HepG2 (cell line): ENCODE results near the gene SLC11A1. TPM values are rescaled to one million over a fixed set of nuclear protein-coding genes. Genes with fewer than 3 reads are reported as not detected.

Experiments
- ARHGAP35 ChIP-seq: sonication (generic); formaldehyde crosslinking; IDR thresholded peaks from 2 replicates; pipeline ENCODE4 v1.9.0; 2022; ENCODE audit warnings: mild to moderate bottlenecking, inconsistent platforms, moderate library complexity, missing genetic modification reagents, borderline replicate concordance
- BRCA1 ChIP-seq: sonication (generic); formaldehyde crosslinking; IDR thresholded peaks from 2 replicates; pipeline ENCODE4 v1.4.0; 2020; ENCODE audit warnings: missing genetic modification reagents
- GTF2F1 ChIP-seq: fragments of 150-350 bp; IDR thresholded peaks from 2 replicates; pipeline ENCODE4 v1.6.1; 2014; ENCODE audit warnings: low read length
- HOXA5 ChIP-seq: sonication (generic); formaldehyde crosslinking; IDR thresholded peaks from 2 replicates; pipeline ENCODE4 v1.4.0; 2020; ENCODE audit warnings: missing genetic modification reagents
- HOXD1 ChIP-seq: sonication (generic); formaldehyde crosslinking; IDR thresholded peaks from 2 replicates; pipeline ENCODE4 v1.5.0; 2020; ENCODE audit warnings: missing genetic modification reagents
- MED13 ChIP-seq: sonication (generic); formaldehyde crosslinking; IDR thresholded peaks from 2 replicates; pipeline ENCODE4 v1.5.0; 2020; ENCODE audit warnings: missing genetic modification reagents
- PPARG ChIP-seq: conservative IDR thresholded peaks from 2 replicates; pipeline ENCODE4 v1.6.1; 2016; ENCODE audit warnings: missing biosample characterization, missing genetic modification reagents
- SRY ChIP-seq: sonication (generic); formaldehyde crosslinking; IDR thresholded peaks from 2 replicates; pipeline ENCODE4 v1.8.0; 2022; ENCODE audit warnings: mild to moderate bottlenecking, missing genetic modification reagents
- STAG1 ChIP-seq: sonication (generic); formaldehyde crosslinking; IDR thresholded peaks from 2 replicates; pipeline ENCODE4 v1.4.0; 2020; ENCODE audit warnings: missing genetic modification reagents
- SYNCRIP ChIP-seq: fragments of 200-400 bp; formaldehyde crosslinking; IDR thresholded peaks from 2 replicates; pipeline ENCODE4 v1.6.1; 2018; ENCODE audit warnings: mild to moderate bottlenecking, low read depth, low read length; ENCODE audit not compliant: insufficient read depth
- TARDBP ChIP-seq: sonication (generic); formaldehyde crosslinking; IDR thresholded peaks from 2 replicates; pipeline ENCODE4 v1.8.0; 2022; ENCODE audit warnings: mild to moderate bottlenecking, missing genetic modification reagents
- TCF7 ChIP-seq: sonication (generic); IDR thresholded peaks from 2 replicates; pipeline ENCODE4 v1.6.1; 2016; ENCODE audit warnings: antibody characterized with exemption, low read depth
- XRCC5 ChIP-seq: fragments of 200-400 bp; formaldehyde crosslinking; optimal IDR thresholded peaks from 2 replicates; pipeline ENCODE3; 2017; ENCODE audit warnings: mild to moderate bottlenecking, low read length
- ZNF75D ChIP-seq: sonication (generic); formaldehyde crosslinking; IDR thresholded peaks from 2 replicates; pipeline ENCODE4 v1.8.1; 2023; ENCODE audit warnings: missing genetic modification reagents, mild to moderate bottlenecking, borderline replicate concordance
- ZNF768 ChIP-seq: sonication (generic); formaldehyde crosslinking; IDR thresholded peaks from 2 replicates; pipeline ENCODE4 v1.4.0; 2020; ENCODE audit warnings: missing genetic modification reagents
- ZNF792 ChIP-seq: IDR thresholded peaks from 2 replicates; pipeline ENCODE4 v1.6.1; 2016
- polyA plus RNA-seq, 8 experiments: library from polyadenylated mRNA; depleted of rRNA in 3 of 8; stranded (reverse) in 7 of 8; unstranded in 1 of 8; fragments of >200 nt; fragmentation: Illumina TruSeq in 4 of 8; extraction: Trizol in 4 of 8; gene quantifications; 2 replicates each; pipeline versions ENCODE4 v1.2.1 to v1.2.3, GENCODE V29; 2011 to 2016; ENCODE audit warnings: low read depth in 4 of 8, missing spikeins in 1 of 8, mixed read lengths in 1 of 8; ENCODE audit not compliant: insufficient read depth in 1 of 8
- total RNA-seq, 5 experiments: library from RNA; depleted of rRNA; stranded (reverse); fragments of >200 nt; fragmentation: Illumina TruSeq; extraction: Trizol; gene quantifications; 2 replicates each; pipeline ENCODE4 v1.2.3, GENCODE V29; 2016; ENCODE audit warnings: low read depth in 1 of 5
- TF ChIP-seq, protein P1 (sequence below): sonication (generic); formaldehyde crosslinking; IDR thresholded peaks from 2 replicates; pipeline ENCODE4 v1.4.0; 2020; ENCODE audit warnings: missing genetic modification reagents, borderline replicate concordance
- TF ChIP-seq, protein P2 (sequence below): sonication (generic); formaldehyde crosslinking; IDR thresholded peaks from 2 replicates; pipeline ENCODE4 v1.5.1; 2020; ENCODE audit warnings: mild to moderate bottlenecking, missing genetic modification reagents, borderline replicate concordance

SLC11A1 gene
- total and polyA plus RNA-seq, 2 of the 13 experiments (the other 11 are each of a cell fraction or from before 2014, with no cell fraction given), result 0.33 to 2.3 TPM

DNA sequence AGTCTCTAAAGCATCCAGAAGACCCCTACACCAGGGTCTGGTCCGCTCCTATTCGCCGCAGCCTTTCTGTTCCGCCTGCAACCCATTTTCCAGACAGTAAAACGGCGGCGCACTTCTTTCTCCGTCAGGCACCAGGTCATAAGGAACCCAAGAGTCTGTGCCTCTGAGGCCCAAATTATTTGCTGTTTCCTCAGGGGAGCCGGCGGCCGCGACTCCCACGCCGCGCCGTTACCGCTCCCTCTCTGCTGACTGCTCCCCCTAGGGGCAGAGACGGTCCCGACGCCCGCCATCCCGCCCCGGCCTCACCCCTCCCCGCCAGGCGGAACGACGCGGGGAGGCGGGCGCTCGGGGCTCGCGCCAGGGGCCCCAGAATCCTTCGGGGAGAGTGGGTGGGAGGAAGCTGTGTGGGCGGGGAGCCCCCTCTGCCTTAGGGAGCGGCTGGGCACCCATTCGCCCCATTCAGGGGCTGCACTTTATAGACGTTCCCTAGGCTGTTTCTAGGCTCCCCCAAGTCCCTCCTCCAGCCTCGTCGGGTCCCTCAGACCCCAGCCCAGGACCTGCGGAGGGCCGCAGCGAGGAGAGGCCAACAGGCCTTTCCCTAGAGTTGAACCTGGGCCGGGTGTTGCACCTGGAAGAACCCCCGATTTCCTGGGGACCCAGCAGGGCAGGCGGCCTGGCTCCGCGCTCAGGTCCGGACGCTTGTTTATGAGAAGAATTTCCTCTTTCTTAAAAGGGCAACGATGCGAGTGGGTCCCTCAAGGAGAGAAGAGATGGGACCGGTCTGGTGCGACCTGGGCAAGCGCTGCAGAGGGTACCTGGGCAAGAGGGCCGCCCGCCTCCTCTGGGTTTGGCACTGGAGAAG is 14.0 kb downstream of the SLC11A1 start (continued):
- TF ChIP-seq STAG1 (CRISPR knock-in tag) (peak; percentile 86), BRCA1 (peak; percentile 45), ZNF792 (CRISPR knock-in tag) (peak; percentile 72; the same call in 1 of the 2 replicates), XRCC5 (peak; percentile 91), TCF7 (no peak), HOXD1 (peak; percentile 94), GTF2F1 (no peak; the same call in 1 of the 2 replicates), TARDBP (CRISPR knock-in tag) (peak; percentile 86), ZNF768 (CRISPR knock-in tag) (peak; percentile 53), PPARG (CRISPR knock-in tag) (peak; percentile 86), ZNF75D (CRISPR knock-in tag) (no peak; the same call in 1 of the 2 replicates), SRY (peak; percentile 79), HOXA5 (CRISPR knock-in tag) (peak; percentile 89), ARHGAP35 (CRISPR knock-in tag) (0 out of 2 replicates have a peak, but pooled peaks have one; percentile 41), MED13 (CRISPR knock-in tag) (peak; percentile 65; the same call in 1 of the 2 replicates), SYNCRIP (no peak)
- TF ChIP-seq, protein P1, sequence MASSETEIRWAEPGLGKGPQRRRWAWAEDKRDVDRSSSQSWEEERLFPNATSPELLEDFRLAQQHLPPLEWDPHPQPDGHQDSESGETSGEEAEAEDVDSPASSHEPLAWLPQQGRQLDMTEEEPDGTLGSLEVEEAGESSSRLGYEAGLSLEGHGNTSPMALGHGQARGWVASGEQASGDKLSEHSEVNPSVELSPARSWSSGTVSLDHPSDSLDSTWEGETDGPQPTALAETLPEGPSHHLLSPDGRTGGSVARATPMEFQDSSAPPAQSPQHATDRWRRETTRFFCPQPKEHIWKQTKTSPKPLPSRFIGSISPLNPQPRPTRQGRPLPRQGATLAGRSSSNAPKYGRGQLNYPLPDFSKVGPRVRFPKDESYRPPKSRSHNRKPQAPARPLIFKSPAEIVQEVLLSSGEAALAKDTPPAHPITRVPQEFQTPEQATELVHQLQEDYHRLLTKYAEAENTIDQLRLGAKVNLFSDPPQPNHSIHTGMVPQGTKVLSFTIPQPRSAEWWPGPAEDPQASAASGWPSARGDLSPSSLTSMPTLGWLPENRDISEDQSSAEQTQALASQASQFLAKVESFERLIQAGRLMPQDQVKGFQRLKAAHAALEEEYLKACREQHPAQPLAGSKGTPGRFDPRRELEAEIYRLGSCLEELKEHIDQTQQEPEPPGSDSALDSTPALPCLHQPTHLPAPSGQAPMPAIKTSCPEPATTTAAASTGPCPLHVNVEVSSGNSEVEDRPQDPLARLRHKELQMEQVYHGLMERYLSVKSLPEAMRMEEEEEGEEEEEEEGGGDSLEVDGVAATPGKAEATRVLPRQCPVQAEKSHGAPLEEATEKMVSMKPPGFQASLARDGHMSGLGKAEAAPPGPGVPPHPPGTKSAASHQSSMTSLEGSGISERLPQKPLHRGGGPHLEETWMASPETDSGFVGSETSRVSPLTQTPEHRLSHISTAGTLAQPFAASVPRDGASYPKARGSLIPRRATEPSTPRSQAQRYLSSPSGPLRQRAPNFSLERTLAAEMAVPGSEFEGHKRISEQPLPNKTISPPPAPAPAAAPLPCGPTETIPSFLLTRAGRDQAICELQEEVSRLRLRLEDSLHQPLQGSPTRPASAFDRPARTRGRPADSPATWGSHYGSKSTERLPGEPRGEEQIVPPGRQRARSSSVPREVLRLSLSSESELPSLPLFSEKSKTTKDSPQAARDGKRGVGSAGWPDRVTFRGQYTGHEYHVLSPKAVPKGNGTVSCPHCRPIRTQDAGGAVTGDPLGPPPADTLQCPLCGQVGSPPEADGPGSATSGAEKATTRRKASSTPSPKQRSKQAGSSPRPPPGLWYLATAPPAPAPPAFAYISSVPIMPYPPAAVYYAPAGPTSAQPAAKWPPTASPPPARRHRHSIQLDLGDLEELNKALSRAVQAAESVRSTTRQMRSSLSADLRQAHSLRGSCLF (CRISPR knock-in tag), result no peak
- TF ChIP-seq, protein P2, sequence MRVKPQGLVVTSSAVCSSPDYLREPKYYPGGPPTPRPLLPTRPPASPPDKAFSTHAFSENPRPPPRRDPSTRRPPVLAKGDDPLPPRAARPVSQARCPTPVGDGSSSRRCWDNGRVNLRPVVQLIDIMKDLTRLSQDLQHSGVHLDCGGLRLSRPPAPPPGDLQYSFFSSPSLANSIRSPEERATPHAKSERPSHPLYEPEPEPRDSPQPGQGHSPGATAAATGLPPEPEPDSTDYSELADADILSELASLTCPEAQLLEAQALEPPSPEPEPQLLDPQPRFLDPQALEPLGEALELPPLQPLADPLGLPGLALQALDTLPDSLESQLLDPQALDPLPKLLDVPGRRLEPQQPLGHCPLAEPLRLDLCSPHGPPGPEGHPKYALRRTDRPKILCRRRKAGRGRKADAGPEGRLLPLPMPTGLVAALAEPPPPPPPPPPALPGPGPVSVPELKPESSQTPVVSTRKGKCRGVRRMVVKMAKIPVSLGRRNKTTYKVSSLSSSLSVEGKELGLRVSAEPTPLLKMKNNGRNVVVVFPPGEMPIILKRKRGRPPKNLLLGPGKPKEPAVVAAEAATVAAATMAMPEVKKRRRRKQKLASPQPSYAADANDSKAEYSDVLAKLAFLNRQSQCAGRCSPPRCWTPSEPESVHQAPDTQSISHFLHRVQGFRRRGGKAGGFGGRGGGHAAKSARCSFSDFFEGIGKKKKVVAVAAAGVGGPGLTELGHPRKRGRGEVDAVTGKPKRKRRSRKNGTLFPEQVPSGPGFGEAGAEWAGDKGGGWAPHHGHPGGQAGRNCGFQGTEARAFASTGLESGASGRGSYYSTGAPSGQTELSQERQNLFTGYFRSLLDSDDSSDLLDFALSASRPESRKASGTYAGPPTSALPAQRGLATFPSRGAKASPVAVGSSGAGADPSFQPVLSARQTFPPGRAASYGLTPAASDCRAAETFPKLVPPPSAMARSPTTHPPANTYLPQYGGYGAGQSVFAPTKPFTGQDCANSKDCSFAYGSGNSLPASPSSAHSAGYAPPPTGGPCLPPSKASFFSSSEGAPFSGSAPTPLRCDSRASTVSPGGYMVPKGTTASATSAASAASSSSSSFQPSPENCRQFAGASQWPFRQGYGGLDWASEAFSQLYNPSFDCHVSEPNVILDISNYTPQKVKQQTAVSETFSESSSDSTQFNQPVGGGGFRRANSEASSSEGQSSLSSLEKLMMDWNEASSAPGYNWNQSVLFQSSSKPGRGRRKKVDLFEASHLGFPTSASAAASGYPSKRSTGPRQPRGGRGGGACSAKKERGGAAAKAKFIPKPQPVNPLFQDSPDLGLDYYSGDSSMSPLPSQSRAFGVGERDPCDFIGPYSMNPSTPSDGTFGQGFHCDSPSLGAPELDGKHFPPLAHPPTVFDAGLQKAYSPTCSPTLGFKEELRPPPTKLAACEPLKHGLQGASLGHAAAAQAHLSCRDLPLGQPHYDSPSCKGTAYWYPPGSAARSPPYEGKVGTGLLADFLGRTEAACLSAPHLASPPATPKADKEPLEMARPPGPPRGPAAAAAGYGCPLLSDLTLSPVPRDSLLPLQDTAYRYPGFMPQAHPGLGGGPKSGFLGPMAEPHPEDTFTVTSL, result peak; percentile 76; the same call in 1 of the 2 replicates
